HPDE6-E6E7 (cell line): Measurements from ENCODE around the gene SPATA3.
A peak's percentile ranks its signal among the peaks of the same experiment; 100 is the strongest.

ENCODE experiments used
- DNase-seq: peaks from one replicate; pipeline ENCODE4 v3.0.0; 2011; ENCODE audit warnings: missing footprints; ENCODE audit errors: extremely low spot score

The SPATA3 gene

GRCh38 chr2:230968921-230969658, 26.8 kb upstream of the SPATA3 start:
- DNase-seq, result no peak

DNA sequence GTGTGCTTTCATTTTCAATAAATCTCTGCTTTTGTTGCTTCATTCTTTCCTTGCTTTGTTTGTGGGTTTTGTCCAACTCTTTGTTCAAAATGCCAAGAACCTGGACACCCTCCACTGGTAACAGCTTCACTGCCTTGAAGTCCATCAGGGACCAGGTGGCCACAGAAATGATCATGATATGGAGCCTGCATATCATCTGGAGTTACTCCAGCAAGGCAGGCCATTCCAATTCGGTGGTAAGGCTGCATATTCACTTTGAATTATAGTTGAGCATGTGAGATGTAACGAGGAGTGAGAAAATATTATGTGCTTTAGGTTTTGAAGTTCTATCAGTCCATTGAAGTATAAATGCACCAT, 26.3 kb upstream of the SPATA3 start:
- no peak for DNase-seq

DNA sequence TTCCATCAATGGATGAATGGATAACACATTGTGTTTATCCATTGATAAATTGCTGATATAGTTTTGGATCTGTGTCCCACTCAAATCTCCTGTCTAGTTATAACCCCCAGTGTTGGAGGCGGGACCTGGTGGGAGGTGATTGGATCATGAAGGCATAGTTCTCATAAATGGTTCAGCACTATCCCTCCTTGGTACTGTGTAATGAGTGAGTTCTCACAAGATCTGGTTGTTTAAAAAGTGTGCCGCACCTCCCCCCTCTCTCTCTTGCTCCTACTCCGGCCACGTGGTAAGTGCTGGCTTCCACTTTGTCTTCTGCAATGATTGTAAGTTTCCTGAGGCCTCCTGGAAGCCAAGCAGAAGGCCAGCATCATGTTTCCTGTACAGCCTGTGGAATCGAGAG, 23.9 kb upstream of the SPATA3 start:
- DNase-seq, result no peak

- DNase-seq, result peak; percentile 37
These were observed 21.6 kb upstream of the SPATA3 start for GRCh38 chr2:230974096-230974913.

GRCh38 chr2:230975927-230976326, 20.0 kb upstream of the SPATA3 start:
- DNase-seq, result no peak

DNA sequence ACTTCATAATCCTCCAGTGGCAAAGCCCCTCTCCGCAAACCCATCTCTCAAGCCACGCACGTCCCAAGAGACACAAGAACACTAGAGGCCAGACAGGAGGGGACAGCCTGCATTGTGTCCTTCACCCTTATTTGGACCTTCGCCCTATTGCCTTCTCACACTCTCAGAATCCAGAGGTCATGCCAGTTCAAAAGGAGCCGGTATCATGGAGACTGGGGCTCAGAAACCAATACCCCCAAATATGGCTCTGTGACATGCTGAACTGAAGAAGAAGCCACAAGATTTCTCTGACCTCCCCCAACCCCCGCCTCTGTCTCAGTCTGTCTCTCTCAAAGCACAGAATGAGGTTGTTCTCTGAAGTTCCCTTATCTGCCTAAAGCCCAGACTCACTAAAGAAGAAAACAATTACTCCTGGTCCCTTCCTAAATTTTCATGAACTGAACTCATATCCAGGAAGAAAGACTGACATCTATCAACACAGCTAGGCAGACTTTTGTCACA, 19.2 kb upstream of the SPATA3 start:
- no peak for DNase-seq

DNA sequence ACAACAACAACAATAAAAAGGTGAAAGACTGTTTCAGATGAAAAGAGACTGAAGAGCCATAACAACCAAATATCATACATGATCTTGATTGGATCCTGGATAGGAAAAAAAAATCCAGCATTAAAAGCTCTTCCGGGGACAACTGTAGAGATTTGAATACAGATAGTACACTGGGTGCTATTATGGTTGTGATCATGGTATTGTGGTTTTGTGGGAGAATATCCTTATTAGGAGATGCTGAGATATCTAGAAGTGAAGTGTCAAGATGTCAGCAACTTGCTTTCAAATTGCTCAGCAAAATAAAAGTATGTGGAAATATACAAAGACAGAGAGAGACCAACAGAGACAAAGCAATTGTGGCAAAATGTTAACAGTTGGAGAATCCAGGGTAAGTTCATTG, 15.5 kb upstream of the SPATA3 start:
- no peak for DNase-seq

- DNase-seq, result no peak
These were observed 14.2 kb upstream of the SPATA3 start for GRCh38 chr2:230981704-230982103.

- no peak for DNase-seq
These were observed 13.8 kb upstream of the SPATA3 start for GRCh38 chr2:230982126-230982525.

GRCh38 chr2:230982528-230982927, 13.4 kb upstream of the SPATA3 start:
- DNase-seq, result no peak

DNA sequence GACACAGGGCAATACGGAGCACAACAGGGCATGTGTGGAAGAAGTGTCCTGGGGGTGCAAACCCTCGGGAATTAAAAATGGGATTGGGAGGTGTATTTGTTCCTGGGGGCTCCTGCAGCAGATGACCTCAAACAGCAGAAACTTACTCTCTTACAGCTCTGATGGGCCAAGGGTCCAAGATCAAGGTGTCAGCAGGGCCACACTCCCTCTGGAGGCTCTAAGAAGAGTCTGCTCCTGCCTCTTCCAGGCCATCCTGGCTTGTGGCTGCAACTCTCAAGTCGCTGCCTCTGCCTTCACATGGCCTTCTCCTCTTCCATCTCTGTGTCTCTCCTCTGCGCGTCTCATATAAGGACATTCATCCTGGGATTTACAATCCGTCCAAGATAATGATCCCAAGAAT, 12.4 kb upstream of the SPATA3 start:
- no peak for DNase-seq

- DNase-seq, result no peak
These were observed 11.3 kb upstream of the SPATA3 start for GRCh38 chr2:230984393-230985220.

- no peak for DNase-seq
These were observed 10.2 kb upstream of the SPATA3 start for GRCh38 chr2:230985519-230986231.

- no peak for DNase-seq
These were observed 9.3 kb upstream of the SPATA3 start for GRCh38 chr2:230986520-230987136.

DNA sequence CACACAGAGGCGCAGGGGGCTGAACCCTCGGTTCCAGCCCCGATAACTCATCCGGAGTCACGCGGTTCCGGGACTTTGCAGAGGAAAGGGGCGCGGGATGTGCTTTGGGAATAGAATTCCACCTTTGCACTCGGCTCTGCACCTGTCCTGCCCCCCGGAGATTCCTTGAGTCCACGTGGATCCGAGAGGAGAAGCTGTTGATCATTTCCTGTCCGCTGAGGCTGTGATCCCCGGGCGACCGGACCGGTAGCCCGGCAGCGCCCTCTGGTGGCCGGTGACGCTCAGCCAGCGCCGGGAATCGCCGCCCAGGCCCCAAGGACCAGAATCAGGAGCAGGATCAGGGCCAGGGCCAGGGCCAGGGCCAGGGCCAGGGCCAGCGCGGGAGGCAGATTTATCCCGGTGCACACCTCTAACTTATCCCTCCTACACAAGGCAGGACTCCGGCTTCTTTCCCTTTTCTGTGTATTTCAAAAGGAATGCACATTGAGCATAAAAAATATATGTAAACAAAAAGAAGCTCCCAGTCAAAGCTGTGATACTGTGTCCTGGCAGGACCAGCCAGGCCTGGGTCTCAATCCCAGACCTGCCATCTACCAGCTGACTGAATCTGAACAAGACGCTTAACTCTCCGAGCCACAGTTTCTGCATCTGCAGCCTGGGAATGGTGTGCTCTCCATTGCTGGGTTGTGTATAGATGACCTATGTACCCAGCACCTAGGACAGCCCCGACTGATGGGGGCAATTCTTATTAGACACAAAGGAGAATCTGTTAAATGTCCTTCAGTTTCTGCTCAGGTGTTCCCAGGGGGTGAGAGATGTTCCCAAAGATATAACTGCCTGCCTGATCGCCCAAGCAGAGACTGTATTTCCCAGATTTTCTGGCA, 8.5 kb upstream of the SPATA3 start:
- DNase-seq, result peak; percentile 90

DNA sequence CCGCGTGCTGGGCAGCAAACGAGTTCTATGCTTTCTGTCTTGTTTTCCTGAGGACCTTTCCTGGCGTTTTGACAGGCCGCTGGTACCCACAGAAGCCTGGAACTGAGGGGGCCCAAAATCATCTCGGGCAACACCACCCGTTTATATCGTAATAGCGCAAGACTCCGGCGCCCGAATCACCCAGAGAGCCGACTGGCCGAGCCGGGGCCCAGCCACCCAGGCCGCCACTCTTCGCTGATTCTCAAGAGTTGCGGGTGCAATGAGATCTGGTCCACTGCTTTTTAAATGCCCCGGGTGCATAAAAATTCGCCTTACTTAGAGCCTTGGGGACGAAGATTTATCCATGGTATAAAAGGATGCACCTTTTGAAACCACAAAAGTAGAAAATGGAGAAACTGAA, 6.2 kb upstream of the SPATA3 start:
- no peak for DNase-seq

DNA sequence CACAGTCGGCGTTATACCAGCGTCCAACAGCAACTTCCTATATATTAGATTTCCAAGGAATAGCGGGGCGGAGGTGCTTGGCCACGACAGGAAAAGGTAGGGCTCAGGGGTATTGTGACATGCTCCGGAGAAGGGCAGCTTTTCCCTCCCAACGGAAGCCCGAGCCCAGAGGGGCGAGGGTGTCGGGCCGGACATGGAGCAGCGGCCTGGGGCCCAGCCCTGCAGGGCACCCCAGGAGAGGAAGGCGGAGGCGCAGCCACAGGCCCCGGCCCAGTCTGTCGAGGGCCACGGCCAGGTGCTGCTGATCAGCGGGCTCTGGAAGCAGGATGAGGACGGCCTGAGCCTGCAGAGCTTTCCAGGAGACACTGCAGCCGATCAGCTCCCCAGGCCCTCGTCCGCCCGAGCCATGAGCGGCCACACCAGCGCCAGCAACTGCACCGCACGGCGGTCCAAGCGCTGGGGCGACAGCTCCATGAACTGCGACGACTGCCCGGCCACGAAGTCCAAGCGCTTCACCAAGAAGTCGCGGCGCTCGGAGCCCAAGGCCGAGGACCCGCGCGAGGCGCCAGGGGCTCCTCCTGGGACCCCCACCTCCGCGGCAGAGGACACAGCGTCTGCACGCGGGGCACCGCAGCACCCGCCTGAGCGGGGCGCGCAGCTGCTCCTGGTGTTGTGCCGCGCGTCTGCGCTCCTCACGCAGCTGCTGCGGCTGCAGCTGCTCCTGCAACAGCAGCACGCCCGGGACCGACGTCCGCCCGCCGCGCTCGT, 5.6 kb upstream of the SPATA3 start:
- no peak for DNase-seq

- no peak for DNase-seq
These were observed 5.1 kb upstream of the SPATA3 start for GRCh38 chr2:230990899-230991150.

DNA sequence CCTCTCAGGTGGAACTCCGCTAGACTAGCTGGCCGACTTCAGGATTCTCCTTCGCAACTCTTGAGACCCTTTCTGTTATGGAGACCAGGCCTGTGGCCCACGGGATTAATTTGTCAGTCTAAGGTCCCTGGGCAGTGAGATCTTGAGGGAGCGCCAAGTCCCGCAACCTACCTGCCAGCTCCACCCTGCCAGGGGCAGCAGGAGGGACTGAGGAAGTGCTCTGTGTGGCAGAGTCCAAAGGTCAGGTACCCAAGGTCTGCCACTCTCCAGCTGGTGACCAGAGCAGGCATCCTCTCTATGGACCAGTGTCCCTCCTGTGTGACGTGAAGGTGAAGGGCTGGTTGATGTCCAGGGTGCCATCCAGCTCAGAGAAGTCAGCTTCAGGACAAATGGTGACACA, 4.3 kb upstream of the SPATA3 start:
- DNase-seq, result no peak

GRCh38 chr2:230996661-230997060, 740 bp downstream of the SPATA3 start:
- DNase-seq, result no peak
